GM23338 (cell line): ENCODE data around the gene DNAJC17. TPM values are rescaled to one million over a fixed set of nuclear protein-coding genes. Genes with fewer than 3 reads are reported as not detected.

ENCODE experiments used
- ATAC-seq: fragments of 200-7000 bp; cut with Tn5 transposase; 3 replicates; pipeline ENCODE4 v1.9.1; 2020
- DNase-seq: peaks from one replicate; pipeline ENCODE4 v3.0.0-alpha.2; 2015; ENCODE audit warnings: low spot score
- H2AFZ ChIP-seq: fragments of 200-600 bp; sonication (generic); 2 replicates; pipeline ENCODE4 v1.8.0; 2016; ENCODE audit warnings: antibody characterized with exemption, mild to moderate bottlenecking, moderate library complexity
- H3F3A ChIP-seq: fragments of 200-600 bp; sonication (generic); replicated peaks from 2 replicates; pipeline ENCODE4 v1.8.0; 2017; ENCODE audit warnings: antibody characterized with exemption, mixed run types, low read depth
- H3K27ac ChIP-seq: fragments of 200-600 bp; sonication (generic); 2 replicates; pipeline ENCODE4 v1.6.1; 2016; ENCODE audit warnings: low read depth
- H3K27me3 ChIP-seq: fragments of 200-600 bp; sonication (generic); 2 replicates; pipeline ENCODE4 v1.8.0; 2016; ENCODE audit warnings: mild to moderate bottlenecking, mixed run types, moderate library complexity; ENCODE audit not compliant: insufficient read depth
- H3K36me3 ChIP-seq: fragments of 200-600 bp; sonication (generic); 2 replicates; pipeline ENCODE4 v1.8.0; 2016; ENCODE audit warnings: mild to moderate bottlenecking; ENCODE audit not compliant: insufficient read depth
- H3K4me1 ChIP-seq: fragments of 200-600 bp; sonication (generic); 2 replicates; pipeline ENCODE4 v1.8.0; 2016; ENCODE audit warnings: mild to moderate bottlenecking, moderate library complexity; ENCODE audit not compliant: insufficient read depth
- H3K4me2 ChIP-seq: fragments of 200-600 bp; sonication (generic); 2 replicates; pipeline ENCODE4 v1.7.1; 2017; ENCODE audit warnings: mixed run types
- H3K4me3 ChIP-seq: fragments of 200-600 bp; sonication (generic); 2 replicates; pipeline ENCODE4 v1.6.1; 2016; ENCODE audit warnings: mixed run types
- H3K79me2 ChIP-seq: fragments of 200-600 bp; sonication (generic); replicated peaks from 2 replicates; pipeline ENCODE4 v1.8.0; 2017; ENCODE audit warnings: mild to moderate bottlenecking; ENCODE audit not compliant: insufficient read depth
- H3K9me2 ChIP-seq: fragments of 200-600 bp; sonication (generic); 2 replicates; pipeline ENCODE4 v1.8.0; 2017; ENCODE audit not compliant: insufficient read depth
- H4K20me1 ChIP-seq: fragments of 200-600 bp; sonication (generic); replicated peaks from 2 replicates; pipeline ENCODE4 v1.8.0; 2017; ENCODE audit warnings: mild to moderate bottlenecking; ENCODE audit not compliant: insufficient read depth
- H3K27ac Mint-ChIP-seq: 2 replicates; pipeline ENCODE4 v1.8.0; 2020; ENCODE audit warnings: inconsistent platforms, mild to moderate bottlenecking, moderate library complexity, mixed read lengths
- H3K27me3 Mint-ChIP-seq: 3 replicates; pipeline ENCODE4 v1.8.0; 2022; ENCODE audit warnings: low read depth, mild to moderate bottlenecking, moderate library complexity, mixed read lengths, inconsistent platforms; ENCODE audit not compliant: insufficient read depth, poor library complexity
- H3K36me3 Mint-ChIP-seq: 3 replicates; pipeline ENCODE4 v1.8.0; 2021; ENCODE audit warnings: low read depth, mild to moderate bottlenecking, inconsistent platforms, moderate library complexity, mixed read lengths
- H3K4me1 Mint-ChIP-seq: 3 replicates; pipeline ENCODE4 v1.8.0; 2020; ENCODE audit warnings: mild to moderate bottlenecking, inconsistent platforms, mixed read lengths
- H3K4me3 Mint-ChIP-seq: 3 replicates; pipeline ENCODE4 v1.8.0; 2021; ENCODE audit warnings: moderate library complexity, mild to moderate bottlenecking, inconsistent platforms, mixed read lengths
- H3K9me3 Mint-ChIP-seq: 3 replicates; pipeline ENCODE4 v1.8.0; 2020; ENCODE audit warnings: moderate library complexity, mild to moderate bottlenecking, inconsistent platforms, mixed read lengths
- CREB1 ChIP-seq: fragments of 250-450 bp; sonication (Bioruptor Pico); IDR thresholded peaks from 2 replicates; pipeline ENCODE4 v1.5.0; 2020; ENCODE audit warnings: low read depth, mild to moderate bottlenecking, moderate library complexity
- EZH2 ChIP-seq: fragments of 200-600 bp; sonication (generic); IDR thresholded peaks from one replicate; pipeline ENCODE4 v1.8.0; 2017; ENCODE audit warnings: antibody characterized with exemption, mild to moderate bottlenecking, low read depth; ENCODE audit not compliant: unreplicated experiment
- EZH2phosphoT487 ChIP-seq: fragments of 200-600 bp; sonication (generic); IDR thresholded peaks from one replicate; pipeline ENCODE4 v1.8.1; 2018; ENCODE audit warnings: antibody characterized with exemption; ENCODE audit not compliant: unreplicated experiment
- JUNB ChIP-seq: IDR thresholded peaks from one replicate; pipeline ENCODE4 v1.6.1; 2016; ENCODE audit warnings: antibody characterized with exemption; ENCODE audit not compliant: unreplicated experiment
- NANOG ChIP-seq: IDR thresholded peaks from 2 replicates; pipeline ENCODE4 v1.6.1; 2016; ENCODE audit warnings: antibody characterized with exemption, borderline replicate concordance
- POLR2AphosphoS5 ChIP-seq: IDR thresholded peaks from 2 replicates; pipeline ENCODE4 v1.6.1; 2016; ENCODE audit warnings: antibody characterized with exemption, low read depth
- STAT1 ChIP-seq: IDR thresholded peaks from one replicate; pipeline ENCODE4 v1.6.1; 2016; ENCODE audit warnings: antibody characterized with exemption; ENCODE audit not compliant: unreplicated experiment
- ZNF114 ChIP-seq: fragments of 250-450 bp; sonication (Bioruptor Pico); IDR thresholded peaks from 2 replicates; pipeline ENCODE4 v1.5.0; 2020; ENCODE audit warnings: mild to moderate bottlenecking, moderate library complexity
- ZNF331 ChIP-seq: fragments of 250-450 bp; sonication (Bioruptor Pico); IDR thresholded peaks from 2 replicates; pipeline ENCODE4 v1.5.0; 2020; ENCODE audit warnings: low read depth, mild to moderate bottlenecking, moderate library complexity
- polyA plus RNA-seq: library from polyadenylated mRNA; unstranded; fragments of >200 nt; fragmentation: Nextera tagmentation; extraction: Ambion mirVana; gene quantifications from 2 replicates; pipeline ENCODE4 v1.2.1, GENCODE V29; 2016
- total RNA-seq: library from RNA; depleted of rRNA; stranded (reverse); fragments of >200 nt; shearing (Covaris generic); gene quantifications from 2 replicates; pipeline ENCODE4 v1.2.3, GENCODE V29; 2014
- TF ChIP-seq, protein P1 (sequence below): fragments of 250-450 bp; sonication (Bioruptor Pico); IDR thresholded peaks from 2 replicates; pipeline ENCODE4 v1.5.0; 2020; ENCODE audit warnings: mild to moderate bottlenecking, moderate library complexity
- TF ChIP-seq, protein P2 (sequence below): IDR thresholded peaks from 2 replicates; pipeline ENCODE4 v1.6.1; 2016; ENCODE audit warnings: antibody characterized with exemption
- TF ChIP-seq, protein P3 (sequence below), 2 experiments: fragments of 200-600 bp in 1 of 2; sonication (generic) in 1 of 2; conservative IDR thresholded peaks; 2 replicates each; pipeline versions ENCODE4 v1.5.1 to v1.6.1; 2016 to 2017; ENCODE audit warnings: antibody characterized with exemption in 2 of 2, low read depth in 2 of 2, mild to moderate bottlenecking in 2 of 2, moderate library complexity in 1 of 2
- TF ChIP-seq, protein P4 (sequence below): IDR thresholded peaks from one replicate; pipeline ENCODE4 v1.6.1; 2018; ENCODE audit warnings: antibody characterized with exemption; ENCODE audit not compliant: unreplicated experiment

Gene DNAJC17
- total and polyA plus RNA-seq, 2 experiments from 2014 or later: 23.0 to 77.6 TPM

DNA sequence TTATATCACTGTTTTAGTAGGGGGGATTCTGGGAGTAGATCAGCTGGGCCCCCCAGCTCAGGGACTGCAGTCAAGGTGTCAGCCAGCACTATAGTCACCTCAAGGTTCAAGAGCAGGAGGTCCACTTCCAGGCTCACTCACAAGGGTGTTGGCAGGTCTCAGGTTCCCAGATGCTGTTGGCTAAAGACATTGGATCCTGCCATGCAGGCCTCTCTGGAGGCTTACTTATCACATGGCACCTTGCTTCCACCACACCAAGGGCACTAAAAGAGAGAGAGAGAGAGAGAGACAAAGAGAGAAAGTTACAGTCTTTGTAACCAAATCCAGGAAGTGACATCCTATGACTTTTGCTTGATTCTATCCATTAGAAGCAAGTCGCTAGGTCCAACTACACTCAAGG lies 28.7 kb upstream of the DNAJC17 start:
- Mint-ChIP-seq H3K4me3 (no peak overlapping the region), H3K27ac (no peak overlapping the region; the same call in 1 of the 2 replicates), H3K4me1 (peaks cover 2% of the 10 kb centered on the region; the same call in 2 of the 3 replicates), H3K27me3 (peaks cover under 1% of the 10 kb centered on the region), H3K36me3 (no peaks in the 10 kb centered on the region; the same call in 2 of the 3 replicates), H3K9me3 (no peaks in the 10 kb centered on the region)
- H3F3A ChIP-seq: no peaks in the 10 kb centered on the region
- H2AFZ ChIP-seq: no peak overlapping the region
- H3K4me2 ChIP-seq: no peak overlapping the region
- H4K20me1 ChIP-seq: no peaks in the 10 kb centered on the region
- no peaks in the 10 kb centered on the region for H3K9me2 ChIP-seq
- no peak overlapping the region for H3K27ac ChIP-seq
- no peaks in the 10 kb centered on the region for H3K79me2 ChIP-seq
- DNase-seq (no peak), ATAC-seq (no peak)
- no peaks in the 10 kb centered on the region for H3K36me3 ChIP-seq
- H3K4me3 ChIP-seq: no peak overlapping the region
- H3K4me1 ChIP-seq: no peaks in the 10 kb centered on the region
- no peaks in the 10 kb centered on the region for H3K27me3 ChIP-seq
- TF ChIP-seq JUNB (no peak), ZNF331 (CRISPR knock-in tag) (no peak), NANOG (no peak), CREB1 (CRISPR knock-in tag) (no peak), ZNF114 (CRISPR knock-in tag) (no peak), EZH2phosphoT487 (no peak), STAT1 (no peak), POLR2AphosphoS5 (no peak), EZH2 (no peak)
- TF ChIP-seq, protein P1, sequence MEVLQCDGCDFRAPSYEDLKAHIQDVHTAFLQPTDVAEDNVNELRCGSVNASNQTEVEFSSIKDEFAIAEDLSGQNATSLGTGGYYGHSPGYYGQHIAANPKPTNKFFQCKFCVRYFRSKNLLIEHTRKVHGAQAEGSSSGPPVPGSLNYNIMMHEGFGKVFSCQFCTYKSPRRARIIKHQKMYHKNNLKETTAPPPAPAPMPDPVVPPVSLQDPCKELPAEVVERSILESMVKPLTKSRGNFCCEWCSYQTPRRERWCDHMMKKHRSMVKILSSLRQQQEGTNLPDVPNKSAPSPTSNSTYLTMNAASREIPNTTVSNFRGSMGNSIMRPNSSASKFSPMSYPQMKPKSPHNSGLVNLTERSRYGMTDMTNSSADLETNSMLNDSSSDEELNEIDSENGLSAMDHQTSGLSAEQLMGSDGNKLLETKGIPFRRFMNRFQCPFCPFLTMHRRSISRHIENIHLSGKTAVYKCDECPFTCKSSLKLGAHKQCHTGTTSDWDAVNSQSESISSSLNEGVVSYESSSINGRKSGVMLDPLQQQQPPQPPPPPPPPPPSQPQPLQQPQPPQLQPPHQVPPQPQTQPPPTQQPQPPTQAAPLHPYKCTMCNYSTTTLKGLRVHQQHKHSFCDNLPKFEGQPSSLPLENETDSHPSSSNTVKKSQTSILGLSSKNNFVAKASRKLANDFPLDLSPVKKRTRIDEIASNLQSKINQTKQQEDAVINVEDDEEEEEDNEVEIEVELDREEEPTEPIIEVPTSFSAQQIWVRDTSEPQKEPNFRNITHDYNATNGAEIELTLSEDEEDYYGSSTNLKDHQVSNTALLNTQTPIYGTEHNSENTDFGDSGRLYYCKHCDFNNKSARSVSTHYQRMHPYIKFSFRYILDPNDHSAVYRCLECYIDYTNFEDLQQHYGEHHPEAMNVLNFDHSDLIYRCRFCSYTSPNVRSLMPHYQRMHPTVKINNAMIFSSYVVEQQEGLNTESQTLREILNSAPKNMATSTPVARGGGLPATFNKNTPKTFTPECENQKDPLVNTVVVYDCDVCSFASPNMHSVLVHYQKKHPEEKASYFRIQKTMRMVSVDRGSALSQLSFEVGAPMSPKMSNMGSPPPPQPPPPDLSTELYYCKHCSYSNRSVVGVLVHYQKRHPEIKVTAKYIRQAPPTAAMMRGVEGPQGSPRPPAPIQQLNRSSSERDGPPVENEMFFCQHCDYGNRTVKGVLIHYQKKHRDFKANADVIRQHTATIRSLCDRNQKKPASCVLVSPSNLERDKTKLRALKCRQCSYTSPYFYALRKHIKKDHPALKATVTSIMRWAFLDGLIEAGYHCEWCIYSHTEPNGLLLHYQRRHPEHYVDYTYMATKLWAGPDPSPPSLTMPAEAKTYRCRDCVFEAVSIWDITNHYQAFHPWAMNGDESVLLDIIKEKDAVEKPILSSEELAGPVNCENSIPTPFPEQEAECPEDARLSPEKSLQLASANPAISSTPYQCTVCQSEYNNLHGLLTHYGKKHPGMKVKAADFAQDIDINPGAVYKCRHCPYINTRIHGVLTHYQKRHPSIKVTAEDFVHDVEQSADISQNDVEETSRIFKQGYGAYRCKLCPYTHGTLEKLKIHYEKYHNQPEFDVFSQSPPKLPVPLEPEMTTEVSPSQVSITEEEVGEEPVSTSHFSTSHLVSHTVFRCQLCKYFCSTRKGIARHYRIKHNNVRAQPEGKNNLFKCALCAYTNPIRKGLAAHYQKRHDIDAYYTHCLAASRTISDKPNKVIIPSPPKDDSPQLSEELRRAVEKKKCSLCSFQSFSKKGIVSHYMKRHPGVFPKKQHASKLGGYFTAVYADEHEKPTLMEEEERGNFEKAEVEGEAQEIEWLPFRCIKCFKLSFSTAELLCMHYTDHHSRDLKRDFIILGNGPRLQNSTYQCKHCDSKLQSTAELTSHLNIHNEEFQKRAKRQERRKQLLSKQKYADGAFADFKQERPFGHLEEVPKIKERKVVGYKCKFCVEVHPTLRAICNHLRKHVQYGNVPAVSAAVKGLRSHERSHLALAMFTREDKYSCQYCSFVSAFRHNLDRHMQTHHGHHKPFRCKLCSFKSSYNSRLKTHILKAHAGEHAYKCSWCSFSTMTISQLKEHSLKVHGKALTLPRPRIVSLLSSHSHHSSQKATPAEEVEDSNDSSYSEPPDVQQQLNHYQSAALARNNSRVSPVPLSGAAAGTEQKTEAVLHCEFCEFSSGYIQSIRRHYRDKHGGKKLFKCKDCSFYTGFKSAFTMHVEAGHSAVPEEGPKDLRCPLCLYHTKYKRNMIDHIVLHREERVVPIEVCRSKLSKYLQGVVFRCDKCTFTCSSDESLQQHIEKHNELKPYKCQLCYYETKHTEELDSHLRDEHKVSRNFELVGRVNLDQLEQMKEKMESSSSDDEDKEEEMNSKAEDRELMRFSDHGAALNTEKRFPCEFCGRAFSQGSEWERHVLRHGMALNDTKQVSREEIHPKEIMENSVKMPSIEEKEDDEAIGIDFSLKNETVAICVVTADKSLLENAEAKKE (CRISPR knock-in tag): no peak
- TF ChIP-seq, protein P2, sequence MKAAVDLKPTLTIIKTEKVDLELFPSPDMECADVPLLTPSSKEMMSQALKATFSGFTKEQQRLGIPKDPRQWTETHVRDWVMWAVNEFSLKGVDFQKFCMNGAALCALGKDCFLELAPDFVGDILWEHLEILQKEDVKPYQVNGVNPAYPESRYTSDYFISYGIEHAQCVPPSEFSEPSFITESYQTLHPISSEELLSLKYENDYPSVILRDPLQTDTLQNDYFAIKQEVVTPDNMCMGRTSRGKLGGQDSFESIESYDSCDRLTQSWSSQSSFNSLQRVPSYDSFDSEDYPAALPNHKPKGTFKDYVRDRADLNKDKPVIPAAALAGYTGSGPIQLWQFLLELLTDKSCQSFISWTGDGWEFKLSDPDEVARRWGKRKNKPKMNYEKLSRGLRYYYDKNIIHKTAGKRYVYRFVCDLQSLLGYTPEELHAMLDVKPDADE: no peak
- TF ChIP-seq, protein P3, sequence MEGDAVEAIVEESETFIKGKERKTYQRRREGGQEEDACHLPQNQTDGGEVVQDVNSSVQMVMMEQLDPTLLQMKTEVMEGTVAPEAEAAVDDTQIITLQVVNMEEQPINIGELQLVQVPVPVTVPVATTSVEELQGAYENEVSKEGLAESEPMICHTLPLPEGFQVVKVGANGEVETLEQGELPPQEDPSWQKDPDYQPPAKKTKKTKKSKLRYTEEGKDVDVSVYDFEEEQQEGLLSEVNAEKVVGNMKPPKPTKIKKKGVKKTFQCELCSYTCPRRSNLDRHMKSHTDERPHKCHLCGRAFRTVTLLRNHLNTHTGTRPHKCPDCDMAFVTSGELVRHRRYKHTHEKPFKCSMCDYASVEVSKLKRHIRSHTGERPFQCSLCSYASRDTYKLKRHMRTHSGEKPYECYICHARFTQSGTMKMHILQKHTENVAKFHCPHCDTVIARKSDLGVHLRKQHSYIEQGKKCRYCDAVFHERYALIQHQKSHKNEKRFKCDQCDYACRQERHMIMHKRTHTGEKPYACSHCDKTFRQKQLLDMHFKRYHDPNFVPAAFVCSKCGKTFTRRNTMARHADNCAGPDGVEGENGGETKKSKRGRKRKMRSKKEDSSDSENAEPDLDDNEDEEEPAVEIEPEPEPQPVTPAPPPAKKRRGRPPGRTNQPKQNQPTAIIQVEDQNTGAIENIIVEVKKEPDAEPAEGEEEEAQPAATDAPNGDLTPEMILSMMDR (conservative IDR thresholded peaks at IDR 0.05; ENCODE audit: low read depth in 2 of 2): no peak
- TF ChIP-seq, protein P4, sequence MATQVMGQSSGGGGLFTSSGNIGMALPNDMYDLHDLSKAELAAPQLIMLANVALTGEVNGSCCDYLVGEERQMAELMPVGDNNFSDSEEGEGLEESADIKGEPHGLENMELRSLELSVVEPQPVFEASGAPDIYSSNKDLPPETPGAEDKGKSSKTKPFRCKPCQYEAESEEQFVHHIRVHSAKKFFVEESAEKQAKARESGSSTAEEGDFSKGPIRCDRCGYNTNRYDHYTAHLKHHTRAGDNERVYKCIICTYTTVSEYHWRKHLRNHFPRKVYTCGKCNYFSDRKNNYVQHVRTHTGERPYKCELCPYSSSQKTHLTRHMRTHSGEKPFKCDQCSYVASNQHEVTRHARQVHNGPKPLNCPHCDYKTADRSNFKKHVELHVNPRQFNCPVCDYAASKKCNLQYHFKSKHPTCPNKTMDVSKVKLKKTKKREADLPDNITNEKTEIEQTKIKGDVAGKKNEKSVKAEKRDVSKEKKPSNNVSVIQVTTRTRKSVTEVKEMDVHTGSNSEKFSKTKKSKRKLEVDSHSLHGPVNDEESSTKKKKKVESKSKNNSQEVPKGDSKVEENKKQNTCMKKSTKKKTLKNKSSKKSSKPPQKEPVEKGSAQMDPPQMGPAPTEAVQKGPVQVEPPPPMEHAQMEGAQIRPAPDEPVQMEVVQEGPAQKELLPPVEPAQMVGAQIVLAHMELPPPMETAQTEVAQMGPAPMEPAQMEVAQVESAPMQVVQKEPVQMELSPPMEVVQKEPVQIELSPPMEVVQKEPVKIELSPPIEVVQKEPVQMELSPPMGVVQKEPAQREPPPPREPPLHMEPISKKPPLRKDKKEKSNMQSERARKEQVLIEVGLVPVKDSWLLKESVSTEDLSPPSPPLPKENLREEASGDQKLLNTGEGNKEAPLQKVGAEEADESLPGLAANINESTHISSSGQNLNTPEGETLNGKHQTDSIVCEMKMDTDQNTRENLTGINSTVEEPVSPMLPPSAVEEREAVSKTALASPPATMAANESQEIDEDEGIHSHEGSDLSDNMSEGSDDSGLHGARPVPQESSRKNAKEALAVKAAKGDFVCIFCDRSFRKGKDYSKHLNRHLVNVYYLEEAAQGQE: no peak
